Measurements from ENCODE around the gene IGHMBP2. TPM values are rescaled to one million over a fixed set of nuclear protein-coding genes. Genes with fewer than 3 reads are reported as not detected.

IGHMBP2 gene
- total and polyA plus RNA-seq, 2 experiments from 2014 or later = 14.3 to 27.7 TPM

DNA sequence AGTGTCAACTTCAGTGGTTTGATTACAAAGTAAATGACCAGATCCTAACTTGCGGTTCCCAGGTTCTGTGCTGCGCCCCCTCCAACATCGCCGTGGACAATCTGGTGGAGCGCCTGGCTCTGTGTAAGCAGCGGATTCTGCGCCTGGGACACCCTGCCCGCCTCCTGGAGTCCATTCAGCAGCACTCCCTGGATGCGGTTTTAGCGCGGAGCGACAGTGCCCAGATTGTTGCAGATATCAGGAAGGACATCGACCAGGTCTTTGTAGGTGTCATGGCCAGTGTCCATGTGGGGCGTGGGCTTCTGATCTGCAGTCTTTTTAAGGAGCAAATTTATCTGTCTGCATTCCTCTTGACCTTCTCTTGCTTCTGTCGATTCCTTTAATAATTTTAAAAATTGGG, 11.1 kb downstream of the IGHMBP2 start:
- H3K4me3 ChIP-seq = no peak overlapping the region
- TF ChIP-seq JUNB (IDR thresholded peaks at IDR 0.05; ENCODE audit: unreplicated experiment) (no peak), CREB1 (CRISPR knock-in tag; IDR thresholded peaks at IDR 0.05; ENCODE audit: low read depth) (no peak), NANOG (IDR thresholded peaks at IDR 0.05; ENCODE audit: borderline replicate concordance) (no peak), ZNF331 (CRISPR knock-in tag; IDR thresholded peaks at IDR 0.05; ENCODE audit: low read depth) (no peak), POLR2AphosphoS5 (IDR thresholded peaks at IDR 0.05; ENCODE audit: low read depth) (no peak), STAT1 (IDR thresholded peaks at IDR 0.05; ENCODE audit: unreplicated experiment) (no peak), EZH2 (IDR thresholded peaks at IDR 0.05; ENCODE audit: low read depth, unreplicated experiment) (no peak), ZNF114 (CRISPR knock-in tag; IDR thresholded peaks at IDR 0.05) (no peak), EZH2phosphoT487 (IDR thresholded peaks at IDR 0.05; ENCODE audit: unreplicated experiment) (no peak)
- TF ChIP-seq, protein P1, sequence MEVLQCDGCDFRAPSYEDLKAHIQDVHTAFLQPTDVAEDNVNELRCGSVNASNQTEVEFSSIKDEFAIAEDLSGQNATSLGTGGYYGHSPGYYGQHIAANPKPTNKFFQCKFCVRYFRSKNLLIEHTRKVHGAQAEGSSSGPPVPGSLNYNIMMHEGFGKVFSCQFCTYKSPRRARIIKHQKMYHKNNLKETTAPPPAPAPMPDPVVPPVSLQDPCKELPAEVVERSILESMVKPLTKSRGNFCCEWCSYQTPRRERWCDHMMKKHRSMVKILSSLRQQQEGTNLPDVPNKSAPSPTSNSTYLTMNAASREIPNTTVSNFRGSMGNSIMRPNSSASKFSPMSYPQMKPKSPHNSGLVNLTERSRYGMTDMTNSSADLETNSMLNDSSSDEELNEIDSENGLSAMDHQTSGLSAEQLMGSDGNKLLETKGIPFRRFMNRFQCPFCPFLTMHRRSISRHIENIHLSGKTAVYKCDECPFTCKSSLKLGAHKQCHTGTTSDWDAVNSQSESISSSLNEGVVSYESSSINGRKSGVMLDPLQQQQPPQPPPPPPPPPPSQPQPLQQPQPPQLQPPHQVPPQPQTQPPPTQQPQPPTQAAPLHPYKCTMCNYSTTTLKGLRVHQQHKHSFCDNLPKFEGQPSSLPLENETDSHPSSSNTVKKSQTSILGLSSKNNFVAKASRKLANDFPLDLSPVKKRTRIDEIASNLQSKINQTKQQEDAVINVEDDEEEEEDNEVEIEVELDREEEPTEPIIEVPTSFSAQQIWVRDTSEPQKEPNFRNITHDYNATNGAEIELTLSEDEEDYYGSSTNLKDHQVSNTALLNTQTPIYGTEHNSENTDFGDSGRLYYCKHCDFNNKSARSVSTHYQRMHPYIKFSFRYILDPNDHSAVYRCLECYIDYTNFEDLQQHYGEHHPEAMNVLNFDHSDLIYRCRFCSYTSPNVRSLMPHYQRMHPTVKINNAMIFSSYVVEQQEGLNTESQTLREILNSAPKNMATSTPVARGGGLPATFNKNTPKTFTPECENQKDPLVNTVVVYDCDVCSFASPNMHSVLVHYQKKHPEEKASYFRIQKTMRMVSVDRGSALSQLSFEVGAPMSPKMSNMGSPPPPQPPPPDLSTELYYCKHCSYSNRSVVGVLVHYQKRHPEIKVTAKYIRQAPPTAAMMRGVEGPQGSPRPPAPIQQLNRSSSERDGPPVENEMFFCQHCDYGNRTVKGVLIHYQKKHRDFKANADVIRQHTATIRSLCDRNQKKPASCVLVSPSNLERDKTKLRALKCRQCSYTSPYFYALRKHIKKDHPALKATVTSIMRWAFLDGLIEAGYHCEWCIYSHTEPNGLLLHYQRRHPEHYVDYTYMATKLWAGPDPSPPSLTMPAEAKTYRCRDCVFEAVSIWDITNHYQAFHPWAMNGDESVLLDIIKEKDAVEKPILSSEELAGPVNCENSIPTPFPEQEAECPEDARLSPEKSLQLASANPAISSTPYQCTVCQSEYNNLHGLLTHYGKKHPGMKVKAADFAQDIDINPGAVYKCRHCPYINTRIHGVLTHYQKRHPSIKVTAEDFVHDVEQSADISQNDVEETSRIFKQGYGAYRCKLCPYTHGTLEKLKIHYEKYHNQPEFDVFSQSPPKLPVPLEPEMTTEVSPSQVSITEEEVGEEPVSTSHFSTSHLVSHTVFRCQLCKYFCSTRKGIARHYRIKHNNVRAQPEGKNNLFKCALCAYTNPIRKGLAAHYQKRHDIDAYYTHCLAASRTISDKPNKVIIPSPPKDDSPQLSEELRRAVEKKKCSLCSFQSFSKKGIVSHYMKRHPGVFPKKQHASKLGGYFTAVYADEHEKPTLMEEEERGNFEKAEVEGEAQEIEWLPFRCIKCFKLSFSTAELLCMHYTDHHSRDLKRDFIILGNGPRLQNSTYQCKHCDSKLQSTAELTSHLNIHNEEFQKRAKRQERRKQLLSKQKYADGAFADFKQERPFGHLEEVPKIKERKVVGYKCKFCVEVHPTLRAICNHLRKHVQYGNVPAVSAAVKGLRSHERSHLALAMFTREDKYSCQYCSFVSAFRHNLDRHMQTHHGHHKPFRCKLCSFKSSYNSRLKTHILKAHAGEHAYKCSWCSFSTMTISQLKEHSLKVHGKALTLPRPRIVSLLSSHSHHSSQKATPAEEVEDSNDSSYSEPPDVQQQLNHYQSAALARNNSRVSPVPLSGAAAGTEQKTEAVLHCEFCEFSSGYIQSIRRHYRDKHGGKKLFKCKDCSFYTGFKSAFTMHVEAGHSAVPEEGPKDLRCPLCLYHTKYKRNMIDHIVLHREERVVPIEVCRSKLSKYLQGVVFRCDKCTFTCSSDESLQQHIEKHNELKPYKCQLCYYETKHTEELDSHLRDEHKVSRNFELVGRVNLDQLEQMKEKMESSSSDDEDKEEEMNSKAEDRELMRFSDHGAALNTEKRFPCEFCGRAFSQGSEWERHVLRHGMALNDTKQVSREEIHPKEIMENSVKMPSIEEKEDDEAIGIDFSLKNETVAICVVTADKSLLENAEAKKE (CRISPR knock-in tag; IDR thresholded peaks at IDR 0.05) = no peak
- TF ChIP-seq, protein P2, sequence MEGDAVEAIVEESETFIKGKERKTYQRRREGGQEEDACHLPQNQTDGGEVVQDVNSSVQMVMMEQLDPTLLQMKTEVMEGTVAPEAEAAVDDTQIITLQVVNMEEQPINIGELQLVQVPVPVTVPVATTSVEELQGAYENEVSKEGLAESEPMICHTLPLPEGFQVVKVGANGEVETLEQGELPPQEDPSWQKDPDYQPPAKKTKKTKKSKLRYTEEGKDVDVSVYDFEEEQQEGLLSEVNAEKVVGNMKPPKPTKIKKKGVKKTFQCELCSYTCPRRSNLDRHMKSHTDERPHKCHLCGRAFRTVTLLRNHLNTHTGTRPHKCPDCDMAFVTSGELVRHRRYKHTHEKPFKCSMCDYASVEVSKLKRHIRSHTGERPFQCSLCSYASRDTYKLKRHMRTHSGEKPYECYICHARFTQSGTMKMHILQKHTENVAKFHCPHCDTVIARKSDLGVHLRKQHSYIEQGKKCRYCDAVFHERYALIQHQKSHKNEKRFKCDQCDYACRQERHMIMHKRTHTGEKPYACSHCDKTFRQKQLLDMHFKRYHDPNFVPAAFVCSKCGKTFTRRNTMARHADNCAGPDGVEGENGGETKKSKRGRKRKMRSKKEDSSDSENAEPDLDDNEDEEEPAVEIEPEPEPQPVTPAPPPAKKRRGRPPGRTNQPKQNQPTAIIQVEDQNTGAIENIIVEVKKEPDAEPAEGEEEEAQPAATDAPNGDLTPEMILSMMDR (conservative IDR thresholded peaks at IDR 0.05; ENCODE audit: low read depth in 2 of 2) = no peak
- TF ChIP-seq, protein P3, sequence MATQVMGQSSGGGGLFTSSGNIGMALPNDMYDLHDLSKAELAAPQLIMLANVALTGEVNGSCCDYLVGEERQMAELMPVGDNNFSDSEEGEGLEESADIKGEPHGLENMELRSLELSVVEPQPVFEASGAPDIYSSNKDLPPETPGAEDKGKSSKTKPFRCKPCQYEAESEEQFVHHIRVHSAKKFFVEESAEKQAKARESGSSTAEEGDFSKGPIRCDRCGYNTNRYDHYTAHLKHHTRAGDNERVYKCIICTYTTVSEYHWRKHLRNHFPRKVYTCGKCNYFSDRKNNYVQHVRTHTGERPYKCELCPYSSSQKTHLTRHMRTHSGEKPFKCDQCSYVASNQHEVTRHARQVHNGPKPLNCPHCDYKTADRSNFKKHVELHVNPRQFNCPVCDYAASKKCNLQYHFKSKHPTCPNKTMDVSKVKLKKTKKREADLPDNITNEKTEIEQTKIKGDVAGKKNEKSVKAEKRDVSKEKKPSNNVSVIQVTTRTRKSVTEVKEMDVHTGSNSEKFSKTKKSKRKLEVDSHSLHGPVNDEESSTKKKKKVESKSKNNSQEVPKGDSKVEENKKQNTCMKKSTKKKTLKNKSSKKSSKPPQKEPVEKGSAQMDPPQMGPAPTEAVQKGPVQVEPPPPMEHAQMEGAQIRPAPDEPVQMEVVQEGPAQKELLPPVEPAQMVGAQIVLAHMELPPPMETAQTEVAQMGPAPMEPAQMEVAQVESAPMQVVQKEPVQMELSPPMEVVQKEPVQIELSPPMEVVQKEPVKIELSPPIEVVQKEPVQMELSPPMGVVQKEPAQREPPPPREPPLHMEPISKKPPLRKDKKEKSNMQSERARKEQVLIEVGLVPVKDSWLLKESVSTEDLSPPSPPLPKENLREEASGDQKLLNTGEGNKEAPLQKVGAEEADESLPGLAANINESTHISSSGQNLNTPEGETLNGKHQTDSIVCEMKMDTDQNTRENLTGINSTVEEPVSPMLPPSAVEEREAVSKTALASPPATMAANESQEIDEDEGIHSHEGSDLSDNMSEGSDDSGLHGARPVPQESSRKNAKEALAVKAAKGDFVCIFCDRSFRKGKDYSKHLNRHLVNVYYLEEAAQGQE (IDR thresholded peaks at IDR 0.05; ENCODE audit: unreplicated experiment) = no peak
- peaks cover 9% of the 10 kb centered on the region for H3K27me3 Mint-ChIP-seq (ENCODE audit: insufficient read depth, low read depth, poor library complexity)
- no peak overlapping the region for H3K4me2 ChIP-seq
- no peak overlapping the region for H3K4me3 Mint-ChIP-seq
- no peaks in the 10 kb centered on the region for H3K9me2 ChIP-seq (ENCODE audit: insufficient read depth)
- no peak for DNase-seq (ENCODE audit: low spot score)
- H3K36me3 Mint-ChIP-seq (ENCODE audit: low read depth) = peaks cover 68% of the 10 kb centered on the region
- H4K20me1 ChIP-seq (replicated peaks; ENCODE audit: insufficient read depth) = no peaks in the 10 kb centered on the region
- no peak overlapping the region for H2AFZ ChIP-seq
- H3F3A ChIP-seq (replicated peaks; ENCODE audit: low read depth) = no peaks in the 10 kb centered on the region
- no peaks in the 10 kb centered on the region for H3K4me1 ChIP-seq (ENCODE audit: insufficient read depth)
- H3K27ac Mint-ChIP-seq = no peak overlapping the region
- H3K27me3 ChIP-seq (ENCODE audit: insufficient read depth) = no peaks in the 10 kb centered on the region
- peaks cover 19% of the 10 kb centered on the region for H3K36me3 ChIP-seq (ENCODE audit: insufficient read depth)
- ATAC-seq = no peak
- H3K27ac ChIP-seq (ENCODE audit: low read depth) = no peak overlapping the region
- H3K79me2 ChIP-seq (replicated peaks; ENCODE audit: insufficient read depth) = 0 out of 2 replicates have a peak, but pooled peaks cover 4% of the 10 kb centered on the region
- no peaks in the 10 kb centered on the region for H3K4me1 Mint-ChIP-seq
- H3K9me3 Mint-ChIP-seq = no peaks in the 10 kb centered on the region; the same call in 2 of the 3 replicates
